ENCODE measurements around the gene CTDP1.

Gene CTDP1

GRCh38 chr18:79801641-79802040 is 122.0 kb downstream of the CTDP1 start:
- in situ Hi-C loops (cut with HindIII; ENCODE audit: low sequenced_read_pairs) = loop anchor here (10.0 kb wide), 1 partner anchor 173 kb away; no protein-coding TSS in a partner anchor

GRCh38 chr18:79802298-79802697 is 122.7 kb downstream of the CTDP1 start:
- in situ Hi-C loops (cut with HindIII; ENCODE audit: low sequenced_read_pairs) = loop anchor here (10.0 kb wide), 1 partner anchor 173 kb away; no protein-coding TSS in a partner anchor

- in situ Hi-C loops (cut with HindIII; ENCODE audit: low sequenced_read_pairs) = loop anchor here (10.0 kb wide), 1 partner anchor 171 kb away; no protein-coding TSS in a partner anchor
Measured at GRCh38 chr18:79803611-79804051, 124.0 kb downstream of the CTDP1 start.

Measured in endothelial cell of hepatic sinusoid (primary cell).